GM12872 (cell line): ENCODE measurements around the gene MYO5B.

Source experiments
- CTCF ChIP-seq: IDR thresholded peaks from 3 replicates; pipeline ENCODE4 v1.5.1; 2011; ENCODE audit warnings: low read depth, mild to moderate bottlenecking, low read length, moderate library complexity; ENCODE audit not compliant: insufficient read depth

MYO5B gene

GRCh38 chr18:50090370-50091312 lies 104.3 kb downstream of the MYO5B start:
- TF ChIP-seq CTCF, result no peak

GRCh38 chr18:50089702-50090101 lies 105.2 kb downstream of the MYO5B start:
- no peak for TF ChIP-seq CTCF

- TF ChIP-seq CTCF, result no peak
Measured at GRCh38 chr18:50083708-50084107, 111.2 kb downstream of the MYO5B start.

DNA sequence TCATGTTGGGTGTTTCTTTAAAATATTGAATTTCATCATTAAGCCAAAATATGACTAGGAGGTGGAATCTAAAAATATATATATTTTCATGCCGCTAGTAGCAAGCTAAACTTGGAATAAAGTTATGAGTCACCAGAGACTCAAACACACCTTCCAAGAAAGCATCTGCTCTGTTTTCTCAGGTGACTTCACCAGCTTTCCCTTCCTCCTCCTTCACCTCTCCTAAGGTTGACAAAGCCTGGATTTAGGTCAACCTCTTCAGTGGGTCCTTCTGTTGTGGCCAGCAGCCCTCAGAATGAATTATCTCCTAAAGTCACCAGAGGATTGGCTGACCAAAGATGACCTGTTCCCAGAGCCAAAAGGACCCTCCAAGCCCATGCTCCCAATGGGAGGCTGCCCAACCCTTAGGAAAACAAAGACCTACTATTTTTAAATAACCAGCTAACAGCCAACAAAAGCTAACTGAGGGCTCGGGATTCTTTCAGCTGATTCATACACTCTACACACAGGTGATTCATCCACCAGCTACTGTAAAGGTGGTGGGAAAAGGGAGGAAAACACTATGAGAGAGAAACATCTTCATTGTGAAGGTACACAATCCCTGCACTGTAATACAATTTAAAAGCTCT lies 113.9 kb downstream of the MYO5B start:
- no peak for TF ChIP-seq CTCF

- TF ChIP-seq CTCF, result no peak
Measured at GRCh38 chr18:50080316-50080715, 114.6 kb downstream of the MYO5B start.

GRCh38 chr18:50079571-50080295 lies 115.2 kb downstream of the MYO5B start:
- TF ChIP-seq CTCF, result no peak

DNA sequence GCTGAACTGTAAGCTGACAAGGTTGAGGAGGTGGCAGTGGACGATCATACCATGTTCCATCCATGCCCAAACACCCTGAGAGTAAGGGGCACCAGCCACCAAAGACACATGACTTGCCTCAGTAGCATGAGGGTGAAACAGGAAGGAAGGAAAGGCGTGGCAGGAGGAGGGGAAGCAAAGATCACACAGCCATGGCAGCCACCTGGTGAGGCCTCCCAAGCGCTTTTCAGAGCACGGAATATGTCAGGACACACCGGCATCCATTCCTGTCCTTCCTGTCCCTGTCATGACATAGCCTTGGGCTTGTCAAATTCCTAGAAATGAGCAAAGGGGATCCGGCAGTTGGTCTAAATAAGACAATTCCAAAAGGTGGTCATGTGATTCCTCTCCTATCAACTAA lies 118.7 kb downstream of the MYO5B start:
- no peak for TF ChIP-seq CTCF
